Peyer's patch (tissue), 4 donors: ENCODE measurements around the gene PSTPIP2.

Experiments
- CTCF ChIP-seq, 6 experiments: fragments of 450-650 bp in 4 of 6; fragments of 200-600 bp in 2 of 6; sonication (generic) in 1 of 6; IDR thresholded peaks; one replicate each; pipeline ENCODE4 v1.5.1; 2017 to 2019; ENCODE audit warnings: antibody characterized with exemption in 6 of 6, mild to moderate bottlenecking in 3 of 6, moderate library complexity in 1 of 6
- POLR2A ChIP-seq, 2 donors: fragments of 450-650 bp; IDR thresholded peaks; one replicate each; pipeline ENCODE4 v1.5.1; 2017; ENCODE audit warnings: antibody characterized with exemption in 2 of 2, mild to moderate bottlenecking in 2 of 2, moderate library complexity in 2 of 2

DNA sequence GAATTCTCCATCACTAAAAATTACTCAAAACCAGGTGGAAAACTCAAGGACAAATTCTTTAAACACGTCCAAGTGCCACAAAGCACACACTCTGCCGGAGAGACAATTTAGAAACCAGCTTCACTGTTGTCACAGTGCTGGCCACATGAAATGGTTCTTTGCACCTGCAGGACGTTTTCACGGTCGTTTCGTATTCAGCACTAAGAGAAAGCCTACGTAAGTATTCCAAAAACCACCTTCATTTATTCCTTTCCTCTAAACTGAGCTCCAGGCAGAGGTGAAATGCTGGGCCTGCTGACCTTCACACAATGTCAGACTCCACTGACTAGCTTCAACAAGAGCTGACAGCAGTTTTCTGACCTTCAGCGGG, 25.4 kb upstream of the PSTPIP2 start:
- TF ChIP-seq CTCF (IDR thresholded peaks at IDR 0.05) (no peak), POLR2A (IDR thresholded peaks at IDR 0.05) (no peak)
